Motor neuron (in vitro differentiated cells): Measurements from ENCODE around the gene RER1. TPM values are rescaled to one million over a fixed set of nuclear protein-coding genes. Genes with fewer than 3 reads are reported as not detected.

Experiments used
- ATAC-seq, 8 experiments: fragments of 200-7000 bp; cut with Tn5 transposase; replicated peaks in 6 of 8; 2 replicates each; pipeline ENCODE4 v1.8.0; 2021; ENCODE audit warnings: mild to moderate bottlenecking in 8 of 8, moderate library complexity in 8 of 8
- H3K27ac ChIP-seq, 2 donors: fragments of 250-450 bp; sonication (Bioruptor Pico); 2 replicates each; pipeline ENCODE4 v1.9.0; 2021; ENCODE audit warnings: antibody characterized with exemption in 2 of 2, mild to moderate bottlenecking in 2 of 2, moderate library complexity in 1 of 2
- H3K4me1 ChIP-seq, 2 donors: fragments of 250-450 bp; sonication (Bioruptor Pico); replicated peaks in 1 of 2; 2 replicates each; pipeline ENCODE4 v1.6.1; 2021; ENCODE audit warnings: antibody characterized with exemption in 2 of 2, mild to moderate bottlenecking in 2 of 2, moderate library complexity in 1 of 2
- H3K4me3 ChIP-seq, 5 donors: fragments of 250-450 bp; sonication (Bioruptor Pico); 2 replicates each; pipeline ENCODE4 v1.9.0; 2021; ENCODE audit warnings: antibody characterized with exemption in 5 of 5, mild to moderate bottlenecking in 5 of 5, moderate library complexity in 4 of 5
- WGBS, 10 experiments: fragments of 450-650 bp; shearing (Covaris generic); methylation state at CpG; one replicate each; pipeline ENCODE4 v1.0.0; 2022; 5-methylcytosine and 5-hydroxymethylcytosine counted together
- in situ Hi-C, 9 experiments: fragments of 400-800 bp; cut with MboI; loops; one replicate each; pipeline ENCODE4 v1.15.0; 2021; ENCODE audit warnings: low sequenced_read_pairs in 9 of 9, low pct_unique_long_range_greater_than_20kb in 2 of 9; ENCODE audit not compliant: unreplicated experiment in 9 of 9
- total RNA-seq, 8 experiments: library from RNA; unstranded; fragments of 300-600 nt; gene quantifications; 2 replicates each; pipeline versions ENCODE4 v1.2.3 to v1.2.4, GENCODE V29; 2022

RER1 gene
- total RNA-seq, 8 experiments from 2014 or later: 57.8 to 165 (median 86.4) TPM

- WGBS, 10 experiments: 79 to 100% (median 90%) methylated on average over 1 to 9 of the region's 37 CpGs; no CpG with 5 or more reads in 2 of the 10 experiments
- Histone ChIP-seq H3K27ac (no peak overlapping the region), H3K4me3 (no peak overlapping the region), H3K4me1 (peaks cover 12 to 21% of the 10 kb centered on the region in 2 donors)
- peak in 1 of 8 experiments; percentile 5 for ATAC-seq
- in situ Hi-C loops: loop anchor here in 1 of 9 experiments (25.0 kb wide), 1 partner anchor 145 kb away; no protein-coding TSS in a partner anchor
These were observed 34.5 kb upstream of the RER1 start for GRCh38 chr1:2356911-2357845.

- Histone ChIP-seq H3K4me1 (peaks cover 12 to 18% of the 10 kb centered on the region in 2 donors), H3K27ac (no peak overlapping the region), H3K4me3 (no peak overlapping the region)
- ATAC-seq: no peak
- WGBS, 10 experiments: 73 to 100% (median 91%) methylated on average over 1 to 7 of the region's 13 CpGs; no CpG with 5 or more reads in 5 of the 10 experiments
- in situ Hi-C loops: loop anchor here in 1 of 9 experiments (25.0 kb wide), 1 partner anchor 146 kb away; no protein-coding TSS in a partner anchor
These were observed 33.6 kb upstream of the RER1 start for GRCh38 chr1:2358072-2358471.

- ATAC-seq: no peak
- WGBS, 10 experiments: 30 to 97% (median 88%) methylated on average over 2 to 23 of the region's 24 CpGs; no CpG with 5 or more reads in 5 of the 10 experiments
- in situ Hi-C loops: loop anchor here in 1 of 9 experiments (25.0 kb wide), 1 partner anchor 147 kb away; no protein-coding TSS in a partner anchor
These were observed 32.7 kb upstream of the RER1 start for GRCh38 chr1:2358651-2359640.

GRCh38 chr1:2360588-2361364 is 30.9 kb upstream of the RER1 start:
- H3K4me1 ChIP-seq: no peaks in the 10 kb centered on the region
- in situ Hi-C loops: loop anchor here in 1 of 9 experiments (25.0 kb wide), 1 partner anchor 148 kb away; no protein-coding TSS in a partner anchor
- 73 to 100% (median 94%) methylated on average over 1 to 10 of the region's 11 CpGs for WGBS, 10 experiments
- ATAC-seq: no peak
- H3K4me3 ChIP-seq: no peak overlapping the region
- H3K27ac ChIP-seq: no peak overlapping the region

More at GRCh38 chr1:2358651-2359640, 32.7 kb upstream of the RER1 start:
- peaks cover 12% of the 10 kb centered on the region in 2 donors for H3K4me1 ChIP-seq
- no peak overlapping the region for H3K4me3 ChIP-seq
- H3K27ac ChIP-seq: no peak overlapping the region

- WGBS, 10 experiments: 86 to 100% (median 97%) methylated on average over 2 of the region's 2 CpGs; no CpG with 5 or more reads in 1 of the 10 experiments
- no peak for ATAC-seq
- in situ Hi-C loops: loop anchor here in 1 of 9 experiments (25.0 kb wide), 1 partner anchor 152 kb away; no protein-coding TSS in a partner anchor
- H3K4me1 ChIP-seq: no peaks in the 10 kb centered on the region
- H3K4me3 ChIP-seq: no peak overlapping the region
- no peak overlapping the region for H3K27ac ChIP-seq
These were observed 27.7 kb upstream of the RER1 start for GRCh38 chr1:2363847-2364513.

- in situ Hi-C loops: loop anchor here in 1 of 9 experiments (25.0 kb wide), 1 partner anchor 156 kb away; no protein-coding TSS in a partner anchor
- no peak overlapping the region for H3K4me3 ChIP-seq
- H3K4me1 ChIP-seq: no peaks in the 10 kb centered on the region
- 76 to 100% (median 95%) methylated on average over 1 to 8 of the region's 8 CpGs; no CpG with 5 or more reads in 2 of the 10 experiments for WGBS, 10 experiments
- no peak overlapping the region for H3K27ac ChIP-seq
- ATAC-seq: no peak
These were observed 23.4 kb upstream of the RER1 start for GRCh38 chr1:2368053-2368744.

GRCh38 chr1:2372551-2373490 is 18.8 kb upstream of the RER1 start:
- in situ Hi-C loops: loop anchor here in 3 of 9 experiments (10.0 to 25.0 kb wide), 2 partner anchors 161 to 178 kb away; partner anchors contain the start of gene FAAP20 (in 2 of the 3)
- no peak overlapping the region for H3K4me3 ChIP-seq
- no peak overlapping the region for H3K27ac ChIP-seq
- H3K4me1 ChIP-seq: peaks cover 0 to 6% of the 10 kb centered on the region in 2 donors
- peak in 2 of 8 experiments; percentile 9 to 11 for ATAC-seq
- WGBS, 10 experiments: 90 to 100% (median 97%) methylated on average over 2 to 7 of the region's 36 CpGs; no CpG with 5 or more reads in 5 of the 10 experiments

- 0 to 94% (median 80%) methylated on average over 1 to 12 of the region's 20 CpGs; no CpG with 5 or more reads in 3 of the 10 experiments for WGBS, 10 experiments
- peaks cover 0 to 6% of the 10 kb centered on the region in 2 donors for H3K4me1 ChIP-seq
- no peak overlapping the region for H3K27ac ChIP-seq
- peak in 5 of 8 experiments; percentile 11 to 29 (median 24) for ATAC-seq
- no peak overlapping the region for H3K4me3 ChIP-seq
- in situ Hi-C loops: loop anchor here in 3 of 9 experiments (10.0 to 25.0 kb wide), 2 partner anchors 161 to 179 kb away; partner anchors contain the start of gene FAAP20 (in 2 of the 3)
These were observed 17.9 kb upstream of the RER1 start for GRCh38 chr1:2373551-2374251.

GRCh38 chr1:2374252-2375155 is 17.1 kb upstream of the RER1 start:
- Histone ChIP-seq H3K4me1 (peaks cover 0 to 6% of the 10 kb centered on the region in 2 donors), H3K4me3 (no peak overlapping the region), H3K27ac (no peak overlapping the region)
- in situ Hi-C loops: loop anchor here in 7 of 9 experiments (10.0 to 25.0 kb wide), 3 partner anchors 162 to 187 kb away; partner anchors contain the start of gene FAAP20 (in 5 of the 7)
- WGBS, 10 experiments: 37 to 100% (median 75%) methylated on average over 1 to 17 of the region's 17 CpGs; no CpG with 5 or more reads in 2 of the 10 experiments
- ATAC-seq: peak in 3 of 8 experiments; percentile 47 to 65 (median 59)
